ENCODE data around the gene DNAH9.

The DNAH9 gene

DNA sequence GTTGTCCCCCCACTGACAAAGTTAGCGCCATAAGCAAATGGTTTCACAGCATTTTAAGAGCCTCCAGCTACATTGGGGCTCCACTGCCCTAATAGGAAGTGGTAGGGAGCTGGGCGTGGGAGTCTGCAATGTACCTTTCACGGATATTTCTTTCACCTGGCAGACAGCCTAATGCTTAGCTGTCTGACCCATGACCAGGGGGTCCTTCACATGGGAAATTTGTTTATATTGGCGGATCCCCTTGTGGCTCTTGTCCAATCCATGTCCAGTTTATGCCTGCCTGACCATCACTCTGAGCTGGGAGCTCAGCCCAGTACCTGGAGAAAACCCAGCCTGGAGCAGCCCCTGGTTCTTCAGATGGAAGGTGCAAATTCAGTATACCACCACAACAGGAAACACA is 254.0 kb downstream of the DNAH9 start:
- no peaks in the 10 kb centered on the region for H3K9me3 ChIP-seq (ENCODE audit: control insufficient read depth in 5 of 5, low read length in 5 of 5)
- peaks cover 0 to 15% (median 10%) of the 10 kb centered on the region in 5 donors for H3K4me1 ChIP-seq (ENCODE audit: control insufficient read depth in 5 of 5, insufficient read depth in 5 of 5, low read length in 5 of 5)
- H3K36me3 ChIP-seq (ENCODE audit: control insufficient read depth in 5 of 5, insufficient read depth in 5 of 5, low read length in 5 of 5): no peaks in the 10 kb centered on the region
- H3K4me3 ChIP-seq (ENCODE audit: low read depth in 1 of 5, low read length in 5 of 5): no peak overlapping the region
- no peak overlapping the region for H3K9ac ChIP-seq (ENCODE audit: low read length in 5 of 5)
- no peak overlapping the region for H3K27ac ChIP-seq (ENCODE audit: low read depth, low read length)
- H3K27me3 ChIP-seq (ENCODE audit: control insufficient read depth in 5 of 5, insufficient read depth in 4 of 5, low read length in 5 of 5): no peaks in the 10 kb centered on the region

DNA sequence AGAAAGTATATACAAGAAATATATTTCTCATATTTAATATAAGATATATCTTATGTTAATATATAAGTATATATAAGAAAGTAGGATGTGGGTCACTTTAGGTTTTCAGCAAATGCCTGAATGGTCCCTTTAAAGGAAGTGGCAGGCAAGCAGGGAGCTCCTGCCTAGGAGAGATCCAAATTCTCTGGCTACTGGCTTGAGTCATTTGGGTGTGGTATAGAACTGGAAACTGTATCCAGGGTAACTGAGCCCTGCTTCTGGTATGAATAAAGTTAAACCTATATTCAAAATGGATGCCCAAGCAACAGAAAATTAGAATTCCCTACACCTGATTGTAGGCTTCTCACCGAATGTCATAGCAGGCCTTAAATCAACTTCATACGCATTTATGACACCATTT is 254.6 kb downstream of the DNAH9 start:
- H3K27ac ChIP-seq (ENCODE audit: low read depth, low read length): peak overlapping the region; percentile 56
- no peaks in the 10 kb centered on the region for H3K9me3 ChIP-seq (ENCODE audit: control insufficient read depth in 5 of 5, low read length in 5 of 5)
- no peaks in the 10 kb centered on the region for H3K36me3 ChIP-seq (ENCODE audit: control insufficient read depth in 5 of 5, insufficient read depth in 5 of 5, low read length in 5 of 5)
- no peak overlapping the region for H3K9ac ChIP-seq (ENCODE audit: low read length in 5 of 5)
- peaks cover 0 to 15% (median 10%) of the 10 kb centered on the region in 5 donors for H3K4me1 ChIP-seq (ENCODE audit: control insufficient read depth in 5 of 5, insufficient read depth in 5 of 5, low read length in 5 of 5)
- H3K4me3 ChIP-seq (ENCODE audit: low read depth in 1 of 5, low read length in 5 of 5): no peak overlapping the region
- no peaks in the 10 kb centered on the region for H3K27me3 ChIP-seq (ENCODE audit: control insufficient read depth in 5 of 5, insufficient read depth in 4 of 5, low read length in 5 of 5)

DNA sequence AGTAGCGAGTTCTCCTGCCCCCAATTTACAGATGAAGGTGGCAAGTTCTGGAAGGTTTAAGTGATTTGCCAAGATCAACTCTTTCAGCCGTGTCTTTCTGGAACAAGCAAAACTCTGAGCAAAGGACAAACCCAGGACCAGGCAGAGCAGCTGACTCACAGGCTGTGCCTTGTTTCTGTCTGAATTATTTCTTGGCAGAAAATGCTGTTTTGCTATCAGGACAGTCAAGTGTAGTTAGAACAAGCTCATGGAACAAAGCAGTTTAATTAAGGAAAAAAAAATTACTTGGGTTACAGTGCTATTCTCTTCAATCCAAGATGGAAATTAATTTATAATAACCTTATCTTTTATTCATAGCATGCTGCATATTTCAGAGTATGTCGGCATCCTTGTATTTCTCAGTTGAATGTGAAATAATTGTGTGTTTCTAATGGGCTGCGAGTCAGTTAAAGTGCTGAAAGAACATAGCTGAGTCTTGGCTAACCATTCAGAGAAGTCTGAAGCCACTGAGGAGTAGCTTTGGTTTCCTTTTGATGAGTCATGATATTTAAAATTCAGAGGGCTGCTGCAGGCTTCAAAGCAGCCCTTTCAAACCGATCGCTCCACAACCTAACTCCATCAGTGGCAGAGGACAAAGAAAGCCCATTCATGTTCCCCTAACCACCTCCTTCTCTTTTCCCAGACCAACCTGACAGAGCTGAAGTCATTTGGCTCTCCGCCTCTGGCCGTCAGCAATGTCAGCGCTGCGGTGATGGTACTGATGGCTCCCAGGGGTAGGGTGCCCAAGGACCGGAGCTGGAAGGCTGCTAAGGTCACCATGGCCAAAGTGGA is 255.3 kb downstream of the DNAH9 start:
- Histone ChIP-seq H3K27ac (ENCODE audit: low read depth, low read length) (peak overlapping the region; percentile 56), H3K4me3 (ENCODE audit: low read depth in 1 of 5, low read length in 5 of 5) (peak overlapping the region in 2 of 5 donors; percentile 3 to 45)

DNA sequence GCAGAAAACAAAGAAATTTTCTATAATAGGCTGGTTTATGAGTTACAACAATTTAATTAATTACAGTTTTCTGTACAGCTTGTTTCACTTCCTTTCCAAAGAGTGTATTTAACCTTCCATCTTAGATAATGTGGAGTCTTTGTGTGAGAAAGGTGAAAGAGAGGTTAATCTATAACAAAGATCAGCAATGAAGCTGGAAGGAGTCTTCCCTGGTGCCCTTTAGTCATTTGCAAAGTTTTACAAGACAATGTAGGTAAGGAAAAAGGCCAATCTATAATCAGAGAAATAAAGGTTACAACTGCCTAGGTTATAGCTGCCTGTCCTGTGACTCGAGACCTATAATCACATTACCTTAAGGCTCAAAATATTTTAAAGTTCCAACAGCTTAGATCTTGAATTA is 257.0 kb downstream of the DNAH9 start:
- Histone ChIP-seq H3K9me3 (ENCODE audit: control insufficient read depth in 5 of 5, low read length in 5 of 5) (no peaks in the 10 kb centered on the region), H3K27me3 (ENCODE audit: control insufficient read depth in 5 of 5, insufficient read depth in 4 of 5, low read length in 5 of 5) (no peaks in the 10 kb centered on the region), H3K4me1 (ENCODE audit: control insufficient read depth in 5 of 5, insufficient read depth in 5 of 5, low read length in 5 of 5) (peaks cover 0 to 15% (median 10%) of the 10 kb centered on the region in 5 donors), H3K4me3 (ENCODE audit: low read depth in 1 of 5, low read length in 5 of 5) (no peak overlapping the region), H3K9ac (ENCODE audit: low read length in 5 of 5) (no peak overlapping the region), H3K36me3 (ENCODE audit: control insufficient read depth in 5 of 5, insufficient read depth in 5 of 5, low read length in 5 of 5) (no peaks in the 10 kb centered on the region), H3K27ac (ENCODE audit: low read depth, low read length) (no peak overlapping the region)

More for the DNA sequence above, 255.3 kb downstream of the DNAH9 start:
- Histone ChIP-seq H3K36me3 (ENCODE audit: control insufficient read depth in 5 of 5, insufficient read depth in 5 of 5, low read length in 5 of 5) (no peaks in the 10 kb centered on the region), H3K4me1 (ENCODE audit: control insufficient read depth in 5 of 5, insufficient read depth in 5 of 5, low read length in 5 of 5) (peaks cover 0 to 15% (median 10%) of the 10 kb centered on the region in 5 donors), H3K9ac (ENCODE audit: low read length in 5 of 5) (peak overlapping the region in 1 of 5 donors; percentile 10), H3K27me3 (ENCODE audit: control insufficient read depth in 5 of 5, insufficient read depth in 4 of 5, low read length in 5 of 5) (no peaks in the 10 kb centered on the region), H3K9me3 (ENCODE audit: control insufficient read depth in 5 of 5, low read length in 5 of 5) (no peaks in the 10 kb centered on the region)

DNA sequence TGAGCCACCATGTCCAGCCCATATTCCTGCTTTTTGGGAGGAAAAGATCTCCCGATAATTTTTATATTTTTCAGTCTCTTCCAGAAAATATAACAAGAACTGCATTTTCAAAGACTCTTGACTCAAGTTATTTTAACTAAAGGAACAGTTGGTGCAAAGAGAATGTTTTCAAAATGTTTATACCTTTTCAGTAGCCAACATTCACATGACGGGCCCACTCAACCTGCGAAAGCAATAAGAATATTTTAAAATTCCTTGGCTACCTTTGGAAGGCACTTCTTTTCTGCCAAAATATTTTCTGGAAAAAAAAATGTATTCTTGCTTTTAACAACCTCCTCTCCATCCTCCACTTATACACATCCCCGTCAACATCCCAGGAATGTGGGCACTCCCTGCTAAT is 258.7 kb downstream of the DNAH9 start:
- Histone ChIP-seq H3K9ac (ENCODE audit: low read length in 5 of 5) (no peak overlapping the region), H3K27me3 (ENCODE audit: control insufficient read depth in 5 of 5, insufficient read depth in 4 of 5, low read length in 5 of 5) (no peaks in the 10 kb centered on the region), H3K9me3 (ENCODE audit: control insufficient read depth in 5 of 5, low read length in 5 of 5) (no peaks in the 10 kb centered on the region), H3K4me1 (ENCODE audit: control insufficient read depth in 5 of 5, insufficient read depth in 5 of 5, low read length in 5 of 5) (peaks cover 0 to 15% (median 10%) of the 10 kb centered on the region in 5 donors), H3K27ac (ENCODE audit: low read depth, low read length) (no peak overlapping the region), H3K4me3 (ENCODE audit: low read depth in 1 of 5, low read length in 5 of 5) (no peak overlapping the region), H3K36me3 (ENCODE audit: control insufficient read depth in 5 of 5, insufficient read depth in 5 of 5, low read length in 5 of 5) (no peaks in the 10 kb centered on the region)

DNA sequence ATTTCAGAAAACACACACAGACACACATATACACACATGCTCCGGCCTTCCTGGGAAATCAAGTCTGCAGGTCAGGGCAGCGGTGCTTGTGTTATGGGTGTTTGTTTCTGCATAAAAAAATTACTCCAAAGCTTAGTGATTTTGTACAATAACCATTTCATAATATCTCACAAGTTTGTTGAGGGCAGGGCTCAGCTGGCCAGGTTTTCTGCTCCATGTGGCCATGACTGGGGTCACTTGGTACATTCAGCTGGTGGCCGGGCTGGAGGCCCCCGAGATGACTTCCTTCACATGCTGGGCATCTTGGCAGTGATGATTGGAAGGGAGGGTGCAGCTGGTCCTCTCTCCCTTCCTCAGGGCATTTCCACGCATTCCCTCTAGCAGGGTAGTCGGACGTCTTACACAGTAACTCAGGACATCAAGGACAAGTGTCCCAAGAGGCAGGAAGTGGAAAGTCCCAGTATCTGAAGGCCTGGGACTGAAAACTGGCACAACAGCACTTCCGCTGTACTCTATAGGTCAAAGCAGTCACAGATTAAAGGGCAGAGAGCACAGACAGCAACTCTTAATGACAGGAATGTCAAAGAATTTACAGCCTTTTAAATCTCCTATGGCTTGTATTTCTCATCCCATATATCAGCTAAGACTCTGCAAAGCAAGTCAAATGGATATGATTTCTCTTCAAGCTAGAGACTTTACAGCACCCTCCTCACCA is 271.6 kb downstream of the DNAH9 start:
- Histone ChIP-seq H3K4me3 (ENCODE audit: low read depth in 1 of 5, low read length in 5 of 5) (no peak overlapping the region), H3K4me1 (ENCODE audit: control insufficient read depth in 5 of 5, insufficient read depth in 5 of 5, low read length in 5 of 5) (no peaks in the 10 kb centered on the region), H3K36me3 (ENCODE audit: control insufficient read depth in 5 of 5, insufficient read depth in 5 of 5, low read length in 5 of 5) (no peaks in the 10 kb centered on the region), H3K9ac (ENCODE audit: low read length in 5 of 5) (no peak overlapping the region), H3K27ac (ENCODE audit: low read depth, low read length) (no peak overlapping the region), H3K9me3 (ENCODE audit: control insufficient read depth in 5 of 5, low read length in 5 of 5) (peaks cover 0 to 12% (median 11%) of the 10 kb centered on the region in 5 donors), H3K27me3 (ENCODE audit: control insufficient read depth in 5 of 5, insufficient read depth in 4 of 5, low read length in 5 of 5) (no peaks in the 10 kb centered on the region)

DNA sequence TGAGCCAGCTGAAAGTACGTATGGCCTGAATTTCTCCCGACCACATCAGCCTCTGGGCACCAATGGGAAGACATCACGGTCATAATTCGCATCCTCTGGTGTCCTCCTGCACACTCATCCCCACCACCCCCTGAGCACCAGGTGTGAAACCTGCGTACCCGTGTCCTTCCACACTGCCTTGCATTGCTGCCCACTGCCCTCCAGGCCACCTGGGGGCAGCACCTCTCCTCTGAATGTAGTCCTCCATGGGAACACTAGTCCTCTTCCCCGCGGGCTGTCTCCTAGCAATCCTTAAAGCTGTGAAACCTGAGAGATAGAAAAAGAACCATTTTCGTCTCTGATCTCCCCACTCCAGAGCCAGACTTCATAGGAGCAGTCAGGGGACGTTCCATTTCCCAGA is 273.5 kb downstream of the DNAH9 start:
- Histone ChIP-seq H3K9me3 (ENCODE audit: control insufficient read depth in 5 of 5, low read length in 5 of 5) (peaks cover 0 to 12% (median 11%) of the 10 kb centered on the region in 5 donors), H3K9ac (ENCODE audit: low read length in 5 of 5) (no peak overlapping the region), H3K4me1 (ENCODE audit: control insufficient read depth in 5 of 5, insufficient read depth in 5 of 5, low read length in 5 of 5) (no peaks in the 10 kb centered on the region), H3K27me3 (ENCODE audit: control insufficient read depth in 5 of 5, insufficient read depth in 4 of 5, low read length in 5 of 5) (no peaks in the 10 kb centered on the region), H3K27ac (ENCODE audit: low read depth, low read length) (no peak overlapping the region), H3K4me3 (ENCODE audit: low read depth in 1 of 5, low read length in 5 of 5) (no peak overlapping the region), H3K36me3 (ENCODE audit: control insufficient read depth in 5 of 5, insufficient read depth in 5 of 5, low read length in 5 of 5) (no peaks in the 10 kb centered on the region)

DNA sequence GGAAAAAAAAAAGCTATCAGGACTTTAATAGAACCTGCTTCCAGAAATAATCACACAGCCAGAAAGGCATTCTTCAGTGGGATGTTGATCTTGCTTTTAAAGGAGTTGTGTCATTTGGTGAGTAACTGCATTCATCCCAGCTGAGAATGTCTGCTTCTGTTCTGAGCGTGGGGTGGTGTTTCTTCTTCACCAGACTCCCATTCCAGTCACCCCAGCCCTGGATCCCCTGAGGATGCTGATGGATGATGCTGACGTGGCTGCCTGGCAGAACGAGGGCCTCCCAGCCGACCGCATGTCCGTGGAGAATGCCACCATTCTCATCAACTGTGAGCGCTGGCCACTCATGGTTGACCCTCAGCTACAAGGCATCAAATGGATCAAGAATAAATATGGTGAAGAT is 276.5 kb downstream of the DNAH9 start:
- Histone ChIP-seq H3K4me3 (ENCODE audit: low read depth in 1 of 5, low read length in 5 of 5) (no peak overlapping the region), H3K36me3 (ENCODE audit: control insufficient read depth in 5 of 5, insufficient read depth in 5 of 5, low read length in 5 of 5) (no peaks in the 10 kb centered on the region), H3K27me3 (ENCODE audit: control insufficient read depth in 5 of 5, insufficient read depth in 4 of 5, low read length in 5 of 5) (no peaks in the 10 kb centered on the region), H3K27ac (ENCODE audit: low read depth, low read length) (no peak overlapping the region), H3K9ac (ENCODE audit: low read length in 5 of 5) (no peak overlapping the region), H3K4me1 (ENCODE audit: control insufficient read depth in 5 of 5, insufficient read depth in 5 of 5, low read length in 5 of 5) (no peaks in the 10 kb centered on the region), H3K9me3 (ENCODE audit: control insufficient read depth in 5 of 5, low read length in 5 of 5) (peaks cover 0 to 8% (median 6%) of the 10 kb centered on the region in 5 donors)

DNA sequence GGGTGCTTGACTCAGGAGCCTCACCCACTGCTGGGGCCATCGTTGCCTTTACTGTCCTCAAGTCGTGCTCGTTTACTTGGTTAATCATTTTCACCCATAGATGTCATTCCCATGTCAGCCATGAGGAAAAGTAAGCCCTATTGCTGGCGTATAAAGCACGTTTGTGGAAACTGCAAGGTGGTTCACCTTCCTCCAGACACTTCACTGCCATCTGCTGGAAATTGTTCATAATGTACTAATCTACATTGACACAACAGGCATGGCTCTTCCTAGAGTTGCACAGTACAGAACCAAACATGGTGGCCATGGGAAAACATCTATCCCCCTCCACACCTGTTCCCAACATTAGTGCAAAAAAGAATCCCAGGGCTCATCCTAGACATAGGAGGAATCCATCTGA is 282.4 kb downstream of the DNAH9 start:
- Histone ChIP-seq H3K9me3 (ENCODE audit: control insufficient read depth in 5 of 5, low read length in 5 of 5) (no peaks in the 10 kb centered on the region), H3K9ac (ENCODE audit: low read length in 5 of 5) (no peak overlapping the region)

DNA sequence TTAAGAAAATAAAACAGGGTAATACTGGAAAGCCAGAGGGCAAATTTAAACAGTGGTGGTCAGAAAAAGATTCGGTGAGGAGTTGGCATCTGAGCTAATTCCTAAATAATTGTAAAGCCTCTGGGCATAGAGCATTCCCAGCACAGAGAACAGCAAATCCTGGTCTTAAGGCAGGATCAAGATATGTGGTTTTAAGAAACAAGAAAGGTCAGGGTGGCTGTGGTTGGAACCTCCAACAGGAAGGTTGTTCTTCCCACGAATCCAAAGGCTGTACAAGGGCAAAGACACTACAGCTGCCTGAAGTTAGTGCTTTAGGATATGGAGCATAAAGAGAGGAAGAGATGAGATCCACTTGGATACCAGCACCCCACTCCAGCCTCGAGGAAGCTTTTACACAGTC is 284.4 kb downstream of the DNAH9 start:
- Histone ChIP-seq H3K4me1 (ENCODE audit: control insufficient read depth in 5 of 5, insufficient read depth in 5 of 5, low read length in 5 of 5) (peaks cover 0 to 8% (median 2%) of the 10 kb centered on the region in 5 donors), H3K9me3 (ENCODE audit: control insufficient read depth in 5 of 5, low read length in 5 of 5) (no peaks in the 10 kb centered on the region), H3K9ac (ENCODE audit: low read length in 5 of 5) (no peak overlapping the region), H3K36me3 (ENCODE audit: control insufficient read depth in 5 of 5, insufficient read depth in 5 of 5, low read length in 5 of 5) (no peaks in the 10 kb centered on the region), H3K27me3 (ENCODE audit: control insufficient read depth in 5 of 5, insufficient read depth in 4 of 5, low read length in 5 of 5) (no peaks in the 10 kb centered on the region), H3K4me3 (ENCODE audit: low read depth in 1 of 5, low read length in 5 of 5) (no peak overlapping the region), H3K27ac (ENCODE audit: low read depth, low read length) (no peak overlapping the region)

More for the DNA sequence above, 282.4 kb downstream of the DNAH9 start:
- Histone ChIP-seq H3K4me1 (ENCODE audit: control insufficient read depth in 5 of 5, insufficient read depth in 5 of 5, low read length in 5 of 5) (peaks cover 0 to 8% (median 2%) of the 10 kb centered on the region in 5 donors), H3K27me3 (ENCODE audit: control insufficient read depth in 5 of 5, insufficient read depth in 4 of 5, low read length in 5 of 5) (no peaks in the 10 kb centered on the region), H3K36me3 (ENCODE audit: control insufficient read depth in 5 of 5, insufficient read depth in 5 of 5, low read length in 5 of 5) (no peaks in the 10 kb centered on the region), H3K27ac (ENCODE audit: low read depth, low read length) (no peak overlapping the region), H3K4me3 (ENCODE audit: low read depth in 1 of 5, low read length in 5 of 5) (no peak overlapping the region)
